Astrocyte of the cerebellum (primary cell): ENCODE data around the gene RAD9B.

ENCODE experiments used
- DNase-seq: peaks from one replicate; pipeline ENCODE4 v3.0.0-alpha.2; 2011; ENCODE audit warnings: low read depth
- H3K4me3 ChIP-seq: 2 replicates; pipeline ENCODE4 v1.5.1; 2011; ENCODE audit warnings: mild to moderate bottlenecking, low read depth, low read length, moderate library complexity
- in situ Hi-C: cut with HindIII; loops from 2 replicates; pipeline ENCODE4 v1.10.0; 2017; ENCODE audit warnings: low sequenced_read_pairs
- TF ChIP-seq, protein P1 (sequence below): IDR thresholded peaks from 2 replicates; pipeline ENCODE4 v1.5.1; 2012; ENCODE audit warnings: low read length, low read depth, moderate library complexity, mild to moderate bottlenecking; ENCODE audit errors: missing control alignments

RAD9B gene

DNA sequence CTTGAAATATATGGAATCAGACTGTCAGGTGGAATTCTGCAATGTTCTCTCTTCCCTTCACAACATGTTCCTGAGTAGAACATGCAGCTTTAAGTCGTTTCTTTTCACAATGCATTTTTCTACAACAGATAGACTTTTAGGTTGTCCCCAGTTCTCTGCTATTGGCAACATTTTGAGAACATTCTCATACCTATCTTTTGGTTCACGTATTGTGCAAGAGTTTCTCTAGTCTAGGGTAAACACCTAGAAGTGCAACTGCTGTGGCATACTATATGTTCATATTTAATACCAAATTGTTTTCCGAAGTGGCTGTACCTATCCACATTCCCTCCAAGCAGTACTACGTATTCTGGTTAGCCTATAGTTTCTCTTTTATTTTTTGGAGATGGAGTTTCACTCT lies 48.9 kb downstream of the RAD9B start:
- in situ Hi-C loops = no loop called here
- no peak for DNase-seq
- TF ChIP-seq, protein P1, sequence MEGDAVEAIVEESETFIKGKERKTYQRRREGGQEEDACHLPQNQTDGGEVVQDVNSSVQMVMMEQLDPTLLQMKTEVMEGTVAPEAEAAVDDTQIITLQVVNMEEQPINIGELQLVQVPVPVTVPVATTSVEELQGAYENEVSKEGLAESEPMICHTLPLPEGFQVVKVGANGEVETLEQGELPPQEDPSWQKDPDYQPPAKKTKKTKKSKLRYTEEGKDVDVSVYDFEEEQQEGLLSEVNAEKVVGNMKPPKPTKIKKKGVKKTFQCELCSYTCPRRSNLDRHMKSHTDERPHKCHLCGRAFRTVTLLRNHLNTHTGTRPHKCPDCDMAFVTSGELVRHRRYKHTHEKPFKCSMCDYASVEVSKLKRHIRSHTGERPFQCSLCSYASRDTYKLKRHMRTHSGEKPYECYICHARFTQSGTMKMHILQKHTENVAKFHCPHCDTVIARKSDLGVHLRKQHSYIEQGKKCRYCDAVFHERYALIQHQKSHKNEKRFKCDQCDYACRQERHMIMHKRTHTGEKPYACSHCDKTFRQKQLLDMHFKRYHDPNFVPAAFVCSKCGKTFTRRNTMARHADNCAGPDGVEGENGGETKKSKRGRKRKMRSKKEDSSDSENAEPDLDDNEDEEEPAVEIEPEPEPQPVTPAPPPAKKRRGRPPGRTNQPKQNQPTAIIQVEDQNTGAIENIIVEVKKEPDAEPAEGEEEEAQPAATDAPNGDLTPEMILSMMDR = no peak
- no peak overlapping the region for H3K4me3 ChIP-seq
